Stimulated activated naive CD8-positive, alpha-beta T cell treated with anti-CD3 and anti-CD28 coated beads, Interleukin-15, Interleukin-2, amounts not matched to agents 100 U/mL and 50 U/mL, for 24 hours (primary cell): Measurements from ENCODE around the gene RASL10A.
A peak's percentile ranks its signal among the peaks of the same experiment; 100 is the strongest.

Experiments used
- ATAC-seq: fragments of 150-1000 bp; cut with Tn5 transposase; one replicate; pipeline ENCODE4 v1.10.0; 2021
- DNase-seq: peaks from one replicate; pipeline ENCODE4 v3.0.0; 2021

RASL10A gene

GRCh38 chr22:29302681-29303465 is 12.6 kb downstream of the RASL10A start:
- no peak for DNase-seq
- ATAC-seq, result no peak

- no peak for ATAC-seq
Observed at GRCh38 chr22:29302402-29302680, 13.2 kb downstream of the RASL10A start.

GRCh38 chr22:29301716-29302401 is 13.6 kb downstream of the RASL10A start:
- no peak for DNase-seq
- ATAC-seq, result no peak

More at GRCh38 chr22:29302402-29302680, 13.2 kb downstream of the RASL10A start:
- no peak for DNase-seq

- DNase-seq (no peak), ATAC-seq (no peak)
Observed at GRCh38 chr22:29300807-29301601, 14.5 kb downstream of the RASL10A start.

GRCh38 chr22:29300467-29300806 is 15.1 kb downstream of the RASL10A start:
- DNase-seq (no peak), ATAC-seq (no peak)

- ATAC-seq, result no peak
- no peak for DNase-seq
Observed at GRCh38 chr22:29299136-29299900, 16.2 kb downstream of the RASL10A start.

- no peak for ATAC-seq
- no peak for DNase-seq
Observed at GRCh38 chr22:29298641-29299040, 16.9 kb downstream of the RASL10A start.

- ATAC-seq, result no peak
Observed at GRCh38 chr22:29292379-29292778, 23.1 kb downstream of the RASL10A start.

GRCh38 chr22:29291215-29291614 is 24.3 kb downstream of the RASL10A start:
- DNase-seq (no peak), ATAC-seq (no peak)

More at GRCh38 chr22:29292379-29292778, 23.1 kb downstream of the RASL10A start:
- DNase-seq, result no peak

GRCh38 chr22:29290061-29290460 is 25.4 kb downstream of the RASL10A start:
- DNase-seq (no peak), ATAC-seq (no peak)

GRCh38 chr22:29288837-29289236 is 26.7 kb downstream of the RASL10A start:
- ATAC-seq (no peak), DNase-seq (no peak)

GRCh38 chr22:29284196-29284595 is 31.3 kb downstream of the RASL10A start:
- no peak for ATAC-seq

GRCh38 chr22:29277927-29278326 is 37.6 kb downstream of the RASL10A start:
- DNase-seq (no peak), ATAC-seq (no peak)

More at GRCh38 chr22:29284196-29284595, 31.3 kb downstream of the RASL10A start:
- DNase-seq, result no peak

- DNase-seq, result no peak
- no peak for ATAC-seq
Observed at GRCh38 chr22:29275819-29276565, 39.5 kb downstream of the RASL10A start.

- no peak for DNase-seq
- ATAC-seq, result no peak
Observed at GRCh38 chr22:29275167-29275566, 40.3 kb downstream of the RASL10A start.

- no peak for DNase-seq
- no peak for ATAC-seq
Observed at GRCh38 chr22:29272624-29273023, 42.9 kb downstream of the RASL10A start.

GRCh38 chr22:29270475-29271271 is 44.8 kb downstream of the RASL10A start:
- ATAC-seq, result peak; percentile 6

GRCh38 chr22:29269731-29270474 is 45.6 kb downstream of the RASL10A start:
- DNase-seq (peak; percentile 17), ATAC-seq (no peak)

More at GRCh38 chr22:29270475-29271271, 44.8 kb downstream of the RASL10A start:
- DNase-seq, result no peak

GRCh38 chr22:29269230-29269604 is 46.3 kb downstream of the RASL10A start:
- ATAC-seq (no peak), DNase-seq (no peak)
